Measurements from ENCODE around the gene SDC4. TPM values are rescaled to one million over a fixed set of nuclear protein-coding genes. Genes with fewer than 3 reads are reported as not detected.
"Not testable (repeated sequence)": the region's sequence is repeated elsewhere in the genome, so short reads cannot be mapped to it uniquely, and the experiment has no call there.

The SDC4 gene
- polyA plus RNA-seq, 3 donors, result 163 to 174 (median 172) TPM

DNA sequence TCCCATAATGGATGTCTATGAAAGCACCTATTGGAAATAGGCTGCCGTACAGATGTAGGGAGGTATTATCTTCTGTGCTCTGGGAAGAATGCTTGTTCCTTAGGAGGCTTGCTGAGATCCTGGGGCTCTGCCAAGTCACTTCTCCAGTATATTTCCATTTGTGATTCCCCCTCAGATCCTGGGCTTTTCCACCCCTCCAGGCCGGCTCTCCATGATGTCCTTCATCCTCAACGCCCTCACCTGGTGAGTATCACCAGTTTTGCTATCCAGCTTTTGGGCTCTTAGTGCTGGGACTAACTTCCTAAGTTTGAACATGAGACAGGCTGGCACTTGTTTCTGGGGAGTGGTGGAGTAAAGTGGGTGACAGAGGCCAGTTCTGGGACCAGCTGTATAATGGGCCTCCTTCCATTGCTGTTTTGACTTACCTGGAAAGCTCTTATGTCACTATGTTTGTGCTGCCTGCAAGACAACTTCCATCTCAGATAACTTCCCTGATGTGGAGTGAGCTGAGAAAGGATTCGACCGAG, 17.3 kb upstream of the SDC4 start:
- DNase-seq (ENCODE audit: low read depth in 3 of 3, low spot score in 2 of 3), result no peak

DNA sequence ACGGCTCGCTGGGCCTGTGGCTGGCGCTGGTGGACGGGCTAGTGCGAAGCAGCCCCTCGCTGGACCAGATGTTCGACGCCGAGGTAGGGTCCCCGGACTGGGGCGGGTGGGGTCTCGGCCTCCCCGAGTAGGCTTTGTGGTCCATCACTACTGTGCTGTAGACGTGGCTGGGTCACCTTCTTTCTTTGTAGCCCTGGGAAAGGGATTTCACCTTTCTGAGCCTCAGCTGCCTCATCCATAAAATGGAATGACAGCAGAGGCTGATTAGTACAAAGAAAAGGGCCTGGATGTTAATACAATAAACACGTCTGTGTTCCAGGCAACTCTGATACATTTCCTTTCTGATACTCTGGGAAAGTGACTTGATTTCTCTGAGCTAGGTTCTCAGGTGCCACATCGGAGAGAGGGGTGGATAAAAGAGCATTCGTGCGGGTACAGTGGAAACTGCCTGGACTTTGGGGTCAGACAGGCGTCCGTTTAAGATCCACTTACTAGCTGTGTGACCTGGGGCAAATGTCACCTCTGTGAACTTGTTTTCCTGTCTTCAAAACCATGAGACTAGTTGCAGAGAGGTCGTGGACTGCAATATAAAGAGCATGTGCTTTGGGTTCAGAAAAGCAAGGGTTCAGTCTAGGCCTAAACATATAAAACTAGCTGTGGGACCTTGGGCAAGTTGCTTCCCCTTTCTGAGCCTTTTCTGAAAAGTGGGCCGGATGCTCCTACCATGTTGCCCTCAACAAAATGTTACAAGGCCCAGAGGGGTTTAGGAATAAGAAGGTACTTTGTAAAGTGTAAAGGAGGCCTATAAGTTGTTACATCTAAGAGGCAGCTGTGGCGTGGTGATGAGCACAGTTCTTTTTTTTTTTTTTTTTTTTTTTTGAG, 15.6 kb upstream of the SDC4 start:
- DNase-seq (ENCODE audit: low read depth in 3 of 3, low spot score in 2 of 3), result no peak

DNA sequence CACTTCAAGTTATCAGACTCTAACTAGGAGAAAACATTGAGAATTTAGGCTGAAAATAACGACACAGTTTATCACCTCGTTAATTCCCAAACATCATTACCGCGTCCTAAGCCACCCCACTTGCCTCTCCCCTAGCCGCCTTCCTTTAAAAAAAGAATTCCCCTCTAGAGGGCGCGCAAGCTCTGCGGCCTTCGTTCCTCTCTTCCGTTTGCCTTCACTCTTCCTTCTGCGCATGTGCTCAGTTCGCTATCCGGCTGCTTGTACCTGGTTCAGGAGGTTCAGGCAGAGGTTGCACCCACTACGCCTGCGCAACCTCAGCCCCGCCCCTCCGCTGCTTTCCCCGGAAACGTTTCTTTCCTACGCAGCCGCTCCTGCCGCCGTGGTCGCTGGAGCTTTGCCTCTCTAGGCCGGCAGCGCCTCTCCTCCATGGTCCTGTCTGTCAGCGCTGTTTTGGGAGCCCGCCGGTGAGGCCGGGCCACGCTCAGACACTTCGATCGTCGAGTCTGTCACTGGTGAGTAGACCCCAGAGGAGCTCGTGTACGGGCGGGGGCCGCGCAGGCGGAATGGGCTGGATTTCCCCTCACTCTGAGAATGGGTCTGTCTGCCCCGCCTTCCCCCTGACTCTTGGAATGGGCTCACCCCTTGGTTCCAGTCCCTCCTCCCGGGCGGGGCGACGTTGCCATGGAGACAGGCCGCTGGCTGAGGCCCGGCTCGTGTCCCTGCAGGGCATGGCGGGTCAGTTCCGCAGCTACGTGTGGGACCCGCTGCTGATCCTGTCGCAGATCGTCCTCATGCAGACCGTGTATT, 14.8 kb upstream of the SDC4 start, which contains the start of gene SYS1:
SYS1 (plus strand) TSS at position 353 of the 807 bp plus-strand sequence; CDS start at position 729, 376 bp downstream.
- peak; percentile 98 for DNase-seq (ENCODE audit: low read depth in 3 of 3, low spot score in 2 of 3)

DNA sequence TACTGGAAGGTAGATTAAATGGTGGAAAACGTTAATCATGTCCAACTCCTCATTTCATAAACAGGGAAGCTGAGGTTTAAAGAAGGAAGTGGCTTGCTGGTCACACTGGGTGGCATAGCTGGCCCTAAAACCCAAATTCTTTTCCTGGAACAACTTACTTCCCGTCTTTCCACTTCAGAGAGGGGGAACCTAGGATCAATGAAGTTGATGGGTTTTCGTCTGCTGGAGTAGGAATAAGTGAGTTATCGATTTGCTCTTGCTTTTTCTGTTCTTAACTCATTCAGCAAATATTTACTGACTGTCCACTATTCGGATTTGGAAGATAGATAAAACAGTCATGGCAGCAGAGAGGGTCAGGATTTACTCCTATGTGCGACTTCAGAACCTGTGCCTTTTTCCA, 13.6 kb upstream of the SDC4 start:
- no peak for DNase-seq (ENCODE audit: low read depth in 3 of 3, low spot score in 2 of 3)

DNA sequence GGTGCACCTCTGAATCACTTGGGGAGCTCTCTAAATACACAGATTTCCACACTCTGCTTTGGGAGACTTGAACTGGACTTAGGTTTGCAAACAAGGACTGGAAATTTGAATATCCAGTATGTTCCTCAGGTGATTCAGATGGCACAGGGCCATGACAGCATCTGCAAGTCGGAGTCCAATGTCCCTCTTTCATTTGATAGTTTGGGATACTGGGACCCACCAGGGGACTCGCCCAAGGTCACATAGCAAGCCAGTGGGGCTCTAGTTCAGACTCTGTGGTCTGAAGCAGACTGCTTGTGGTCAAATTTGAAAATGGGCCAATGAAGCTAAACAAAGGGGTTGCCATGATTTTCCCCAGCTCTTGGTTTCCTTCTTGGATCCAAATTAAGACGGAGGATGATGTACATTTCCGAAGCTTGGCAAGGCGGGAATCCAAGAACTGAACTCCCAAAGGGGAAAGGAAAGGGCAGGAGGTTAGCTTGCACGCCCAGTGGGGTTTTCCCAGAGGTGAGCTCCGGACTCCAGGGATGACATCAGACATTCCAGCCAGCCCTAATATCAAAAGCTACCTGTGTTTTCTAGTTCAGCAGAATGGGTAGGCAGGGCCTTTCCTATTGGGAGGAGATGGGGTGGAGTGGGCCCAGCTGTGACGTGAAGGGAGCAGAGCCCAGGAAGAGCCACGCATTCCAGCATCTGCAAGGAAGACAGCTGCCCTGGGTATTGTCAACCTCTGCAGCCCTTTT, 11.4 kb upstream of the SDC4 start:
- DNase-seq (ENCODE audit: low read depth in 3 of 3, low spot score in 2 of 3), result no peak

DNA sequence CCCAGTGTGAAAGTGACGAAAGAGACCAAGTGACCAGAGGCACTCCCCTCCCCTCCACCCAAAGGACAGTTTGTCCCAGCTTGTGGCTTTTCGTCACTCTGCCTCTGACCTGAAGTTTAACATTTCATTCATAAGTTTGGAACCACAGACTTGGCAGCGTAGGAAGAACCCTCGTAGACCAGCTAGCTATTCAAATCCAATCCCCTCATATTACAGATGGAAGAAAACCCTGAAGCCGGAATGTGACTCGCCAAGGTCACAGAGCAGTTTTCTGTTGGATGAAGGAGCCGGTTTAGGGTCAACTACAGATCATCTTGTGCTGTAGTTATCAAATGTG, 10.8 kb upstream of the SDC4 start:
- DNase-seq (ENCODE audit: low read depth in 3 of 3, low spot score in 2 of 3), result no peak

- DNase-seq (ENCODE audit: low read depth in 3 of 3, low spot score in 2 of 3), result no peak
Observed at GRCh38 chr20:45358282-45359068, 10.3 kb upstream of the SDC4 start.

DNA sequence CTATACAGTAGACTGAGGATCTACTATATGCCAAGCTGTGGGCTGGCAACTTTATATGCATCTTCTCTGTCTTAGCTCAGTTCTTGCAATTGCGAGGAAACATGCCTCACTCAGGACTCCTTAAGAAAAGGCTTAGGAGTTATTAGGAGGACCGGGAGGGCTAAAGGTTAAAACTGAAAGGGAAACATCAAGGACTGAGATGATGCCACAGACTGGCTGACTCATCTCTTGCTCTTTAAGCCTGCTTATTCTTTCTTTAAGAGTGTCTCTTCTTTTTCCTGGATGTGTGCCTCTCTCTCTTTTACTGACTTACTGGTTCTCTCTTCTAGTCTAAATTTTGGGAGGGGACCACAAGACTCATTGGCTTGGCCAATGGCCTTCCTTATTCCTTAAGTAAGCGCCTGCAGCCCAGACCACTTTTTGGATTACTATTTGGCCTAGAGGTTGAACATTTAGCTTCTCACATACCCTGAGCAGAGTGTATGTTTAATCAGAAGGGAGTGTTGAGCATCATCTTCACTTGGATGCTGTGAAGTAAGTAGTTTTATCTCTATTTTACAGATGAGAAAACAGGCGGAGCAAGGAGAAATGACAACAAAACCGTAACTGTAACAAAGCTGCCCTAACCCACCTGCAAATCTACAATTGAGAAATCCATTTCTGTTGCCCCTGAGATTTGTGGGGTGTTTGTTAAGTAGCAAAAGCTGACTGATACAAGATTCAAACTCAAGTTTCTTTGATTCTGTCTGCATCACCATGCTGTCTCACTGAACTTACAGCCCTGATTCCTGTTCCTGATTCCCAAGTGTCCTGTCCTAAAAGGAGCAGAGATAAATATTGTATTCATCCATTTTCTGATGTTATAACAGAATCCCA, 7.2 kb upstream of the SDC4 start:
- DNase-seq (ENCODE audit: low read depth in 3 of 3, low spot score in 2 of 3), result no peak

DNA sequence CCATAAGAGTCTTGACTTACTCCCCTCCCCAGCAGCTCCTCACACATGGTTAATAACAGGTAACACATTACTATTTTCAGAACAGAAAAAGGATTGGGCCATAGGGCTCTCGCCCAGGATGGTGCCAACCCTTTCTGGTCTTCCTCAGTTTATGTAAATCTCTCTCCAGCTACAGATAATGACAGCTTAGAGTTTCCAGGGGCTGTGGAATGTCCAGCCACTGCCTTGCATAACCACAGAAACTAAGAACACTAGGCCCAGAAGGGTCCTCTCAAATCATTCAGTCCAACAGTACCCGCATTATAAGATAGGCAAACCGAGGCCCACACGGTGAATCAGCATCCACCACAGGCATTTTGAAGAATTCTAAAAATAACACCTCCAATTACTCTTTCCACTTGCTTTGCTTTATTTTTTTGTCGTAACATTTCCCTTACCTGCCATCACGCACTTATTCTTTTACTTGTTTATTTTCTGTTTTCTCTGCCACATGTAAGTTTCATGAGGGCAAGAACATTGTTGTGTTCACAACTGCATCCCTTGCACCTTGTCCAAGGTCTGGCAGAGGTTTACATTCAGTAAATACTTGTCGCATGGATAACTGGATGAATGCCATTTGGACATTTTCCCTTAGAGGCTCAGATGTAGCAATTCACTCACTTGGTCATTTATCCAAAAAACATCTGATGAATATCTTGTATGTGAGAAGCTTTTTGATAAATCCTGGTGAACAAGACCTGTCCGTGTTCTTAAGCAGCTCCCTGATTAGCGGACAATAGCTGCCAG, 6.4 kb upstream of the SDC4 start:
- DNase-seq (ENCODE audit: low read depth in 3 of 3, low spot score in 2 of 3), result no peak

GRCh38 chr20:45353746-45354145, 5.5 kb upstream of the SDC4 start:
- no peak for DNase-seq (ENCODE audit: low read depth in 3 of 3, low spot score in 2 of 3)

GRCh38 chr20:45352729-45353128, 4.5 kb upstream of the SDC4 start:
- no peak for DNase-seq (ENCODE audit: low read depth in 3 of 3, low spot score in 2 of 3)

DNA sequence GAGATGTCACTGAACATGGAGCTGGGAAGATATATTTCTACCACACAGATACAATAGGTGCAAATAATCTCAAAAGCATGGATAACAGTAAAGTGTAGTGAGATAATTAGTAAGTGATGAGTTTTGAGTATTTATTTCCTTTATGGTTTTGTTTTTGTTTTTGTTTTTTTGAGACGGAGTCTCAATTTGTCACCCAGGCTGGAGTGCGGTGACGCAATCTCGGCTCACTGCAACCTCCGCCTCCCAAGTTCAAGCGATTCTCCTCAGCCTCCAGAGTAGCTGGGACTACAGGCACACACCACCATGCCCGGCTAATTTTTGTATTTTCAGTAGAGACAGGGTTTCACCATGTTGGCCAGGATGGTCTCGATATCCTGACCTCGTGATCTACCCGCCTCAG, 2.6 kb upstream of the SDC4 start:
- not testable (repeated sequence) for DNase-seq (ENCODE audit: low read depth in 3 of 3, low spot score in 2 of 3)

GRCh38 chr20:45350217-45350616, 2.0 kb upstream of the SDC4 start:
- DNase-seq (ENCODE audit: low read depth in 3 of 3, low spot score in 2 of 3), result no peak

DNA sequence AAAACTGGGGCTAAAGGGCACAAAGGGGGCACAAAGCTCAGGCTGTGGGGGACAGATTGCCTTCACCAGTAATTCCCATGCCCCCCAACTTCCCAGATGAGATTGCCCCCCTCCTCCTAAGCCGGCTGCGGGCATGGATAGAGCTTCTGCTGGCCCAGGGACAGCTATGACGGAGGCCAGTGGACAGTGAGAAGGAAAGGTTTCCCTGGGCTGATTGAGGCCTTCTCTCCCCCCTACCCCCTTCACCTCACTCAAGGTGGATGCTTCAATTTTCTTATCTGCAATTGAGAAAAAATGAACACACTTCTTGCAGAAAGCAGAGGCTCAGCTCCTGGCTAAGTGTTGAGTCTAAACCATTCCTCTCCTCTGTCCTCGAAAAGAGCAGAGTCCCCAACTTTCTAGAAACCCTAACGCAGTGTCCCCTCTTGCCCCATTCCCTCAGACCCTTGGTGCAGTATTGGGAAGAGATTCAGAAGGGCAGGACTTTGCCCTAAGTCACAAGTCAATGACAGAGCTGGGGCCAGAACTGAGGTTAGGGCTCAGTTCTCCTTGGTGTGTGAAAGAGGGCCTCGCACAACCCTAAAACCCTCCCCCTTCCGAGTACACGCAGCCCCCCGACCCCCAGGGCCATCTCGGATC, 808 bp downstream of the SDC4 start:
- no peak for DNase-seq (ENCODE audit: low read depth in 3 of 3, low spot score in 2 of 3)

DNA sequence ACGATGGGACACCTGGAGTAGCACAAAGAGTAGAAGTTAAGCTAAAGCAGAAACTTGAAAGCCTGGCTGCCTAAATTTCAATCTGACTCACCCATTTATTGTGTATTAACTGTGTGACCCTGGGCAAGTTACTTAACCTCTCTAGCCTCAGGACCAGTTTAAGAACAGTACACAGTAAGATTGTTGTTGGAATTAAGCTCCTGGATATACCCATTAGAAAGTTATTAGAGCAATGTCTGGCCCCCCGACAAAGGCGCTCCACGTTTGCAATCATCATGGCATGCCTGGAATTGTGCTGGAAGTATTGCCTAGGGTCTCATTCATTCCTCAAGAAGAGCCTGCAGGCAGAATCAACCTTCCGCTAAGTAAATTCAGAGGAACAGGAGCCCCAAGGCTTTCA, 1.4 kb downstream of the SDC4 start:
- DNase-seq (ENCODE audit: low read depth in 3 of 3, low spot score in 2 of 3), result no peak

DNA sequence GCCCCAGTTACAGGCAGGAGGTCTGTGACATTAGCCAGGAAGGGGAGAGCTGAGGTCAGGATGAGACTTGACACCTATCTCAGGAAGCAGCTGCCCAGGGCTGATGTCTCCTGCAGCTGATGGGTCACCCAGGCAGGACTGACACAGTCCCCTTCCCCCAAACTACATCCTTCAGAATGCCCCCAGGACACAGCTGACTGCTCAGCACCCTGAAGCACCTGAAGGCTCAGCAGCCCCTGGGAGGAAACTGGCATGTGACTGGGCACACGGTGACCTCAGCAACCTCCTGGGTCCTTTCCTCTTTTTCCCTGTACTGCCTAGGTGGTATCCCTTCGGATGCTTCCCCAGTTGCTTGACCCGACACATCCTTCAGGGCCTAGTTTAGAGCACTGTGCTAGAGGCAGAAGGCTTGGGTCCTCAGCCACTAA, 1.9 kb downstream of the SDC4 start:
- DNase-seq (ENCODE audit: low read depth in 3 of 3, low spot score in 2 of 3), result no peak

DNA sequence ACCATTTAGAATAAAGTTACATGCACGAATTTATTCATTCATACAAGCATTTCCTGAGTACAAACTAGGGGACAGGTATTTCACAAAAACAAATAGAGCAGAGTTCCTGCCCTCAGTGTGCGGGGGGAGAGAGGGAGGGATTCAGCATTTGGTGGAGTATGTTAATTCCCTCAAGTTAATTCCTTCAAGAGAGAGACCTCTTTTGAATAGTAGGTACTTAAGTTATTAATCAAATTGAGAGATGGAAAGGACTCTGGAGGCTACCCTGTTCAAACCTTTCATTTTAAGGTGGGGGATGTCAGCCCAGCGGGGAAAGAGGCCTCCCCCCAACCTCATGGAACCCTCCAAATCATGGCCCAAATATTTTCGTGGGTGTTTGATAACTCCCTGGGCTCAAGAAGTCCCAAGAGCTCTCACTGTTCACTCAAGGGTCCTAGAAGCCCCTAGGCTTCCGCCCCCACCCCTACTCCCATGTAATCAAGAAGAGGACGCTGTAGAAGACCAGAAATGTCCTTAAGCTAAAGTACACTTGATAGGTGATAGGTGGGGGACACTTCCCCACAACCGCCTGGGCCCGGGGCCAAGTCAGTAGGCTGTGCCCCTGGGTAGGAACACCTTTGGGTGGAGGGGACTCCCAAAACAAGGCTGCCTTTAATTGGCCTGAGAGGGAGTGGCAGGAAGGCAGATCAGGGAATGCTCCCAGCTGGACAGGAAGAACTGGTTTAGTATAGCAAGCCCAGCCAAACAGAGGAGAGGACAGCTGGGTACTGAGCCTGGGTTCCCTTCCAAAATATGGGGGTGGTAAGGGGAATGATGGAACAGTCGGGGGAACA, 2.9 kb downstream of the SDC4 start:
- no peak for DNase-seq (ENCODE audit: low read depth in 3 of 3, low spot score in 2 of 3)
